Measurements from ENCODE around the gene CDC6. TPM values are rescaled to one million over a fixed set of nuclear protein-coding genes. Genes with fewer than 3 reads are reported as not detected.

The CDC6 gene
- total RNA-seq, 1 experiment from 2014 or later: 96.8 TPM

DNA sequence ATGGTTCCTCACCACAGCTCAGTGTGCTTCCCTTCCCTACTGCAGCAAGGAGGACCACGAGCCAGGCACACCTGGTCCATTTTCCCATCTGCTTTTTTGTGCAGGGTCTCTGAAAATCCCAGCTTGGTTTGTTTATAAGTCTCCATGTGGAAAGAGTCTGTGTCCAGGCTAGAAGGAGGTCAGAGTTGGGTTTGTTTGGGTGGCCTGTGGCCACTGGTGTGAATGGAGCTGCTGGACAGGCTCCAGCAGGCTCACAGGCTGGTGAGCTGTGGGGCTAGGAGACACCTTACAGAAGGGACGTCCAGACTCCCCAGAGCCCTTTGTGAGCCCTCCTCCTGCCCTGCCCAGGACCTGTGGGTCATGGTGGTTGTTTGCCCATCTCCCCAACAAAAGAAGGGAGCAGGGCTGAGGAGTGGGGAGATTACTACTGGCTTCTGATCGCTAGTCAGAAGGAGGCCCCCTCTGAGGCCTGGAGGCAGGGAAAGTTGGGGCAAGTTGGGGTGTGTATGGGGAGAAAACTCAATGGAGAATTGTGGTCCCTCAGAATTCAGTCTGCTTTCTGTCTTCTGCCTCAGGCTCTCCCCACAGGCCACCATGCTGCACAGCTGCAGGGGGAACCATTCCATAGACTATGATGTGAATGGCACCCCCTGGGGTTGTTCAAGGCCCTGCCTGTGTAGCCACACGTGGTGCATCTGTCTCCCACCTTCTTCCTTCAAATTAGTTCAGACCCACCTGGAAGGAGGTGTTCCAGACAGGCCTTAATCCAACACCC lies 25.4 kb downstream of the CDC6 start:
- TF ChIP-seq, protein P1, sequence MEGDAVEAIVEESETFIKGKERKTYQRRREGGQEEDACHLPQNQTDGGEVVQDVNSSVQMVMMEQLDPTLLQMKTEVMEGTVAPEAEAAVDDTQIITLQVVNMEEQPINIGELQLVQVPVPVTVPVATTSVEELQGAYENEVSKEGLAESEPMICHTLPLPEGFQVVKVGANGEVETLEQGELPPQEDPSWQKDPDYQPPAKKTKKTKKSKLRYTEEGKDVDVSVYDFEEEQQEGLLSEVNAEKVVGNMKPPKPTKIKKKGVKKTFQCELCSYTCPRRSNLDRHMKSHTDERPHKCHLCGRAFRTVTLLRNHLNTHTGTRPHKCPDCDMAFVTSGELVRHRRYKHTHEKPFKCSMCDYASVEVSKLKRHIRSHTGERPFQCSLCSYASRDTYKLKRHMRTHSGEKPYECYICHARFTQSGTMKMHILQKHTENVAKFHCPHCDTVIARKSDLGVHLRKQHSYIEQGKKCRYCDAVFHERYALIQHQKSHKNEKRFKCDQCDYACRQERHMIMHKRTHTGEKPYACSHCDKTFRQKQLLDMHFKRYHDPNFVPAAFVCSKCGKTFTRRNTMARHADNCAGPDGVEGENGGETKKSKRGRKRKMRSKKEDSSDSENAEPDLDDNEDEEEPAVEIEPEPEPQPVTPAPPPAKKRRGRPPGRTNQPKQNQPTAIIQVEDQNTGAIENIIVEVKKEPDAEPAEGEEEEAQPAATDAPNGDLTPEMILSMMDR (IDR thresholded peaks at IDR 0.05; ENCODE audit: unreplicated experiment): no peak
- H3K4me1 Mint-ChIP-seq (ENCODE audit: insufficient read depth, unreplicated experiment): peaks cover 64% of the 10 kb centered on the region
- DNase-seq (ENCODE audit: unreplicated experiment): no peak
- H3K9me3 Mint-ChIP-seq (ENCODE audit: unreplicated experiment): no peaks in the 10 kb centered on the region
- ChIA-PET POLR2A (interaction anchor here (0.6 to 1.5 kb wide), 2 partner anchors 18 to 1311 kb away, joined by 3 read pairs; no protein-coding TSS in a partner anchor), CTCF (interaction anchor here (2.9 to 19.0 kb wide), 2 partner anchors 10 to 44 kb away, joined by 14 to 396 read pairs; partner anchors contain the start of gene GJD3)
- H3K27me3 Mint-ChIP-seq (ENCODE audit: insufficient read depth, unreplicated experiment): no peaks in the 10 kb centered on the region
- intact Hi-C loops (cut with micrococcal nuclease): no loop called here
- no TSS peak for BruUV-seq (replicated peaks)
- no peak overlapping the region for H3K4me3 Mint-ChIP-seq (ENCODE audit: unreplicated experiment)
- no peak overlapping the region for H3K27ac Mint-ChIP-seq (ENCODE audit: low read depth, unreplicated experiment)
- H3K36me3 Mint-ChIP-seq (ENCODE audit: insufficient read depth, unreplicated experiment): peaks cover 7% of the 10 kb centered on the region

DNA sequence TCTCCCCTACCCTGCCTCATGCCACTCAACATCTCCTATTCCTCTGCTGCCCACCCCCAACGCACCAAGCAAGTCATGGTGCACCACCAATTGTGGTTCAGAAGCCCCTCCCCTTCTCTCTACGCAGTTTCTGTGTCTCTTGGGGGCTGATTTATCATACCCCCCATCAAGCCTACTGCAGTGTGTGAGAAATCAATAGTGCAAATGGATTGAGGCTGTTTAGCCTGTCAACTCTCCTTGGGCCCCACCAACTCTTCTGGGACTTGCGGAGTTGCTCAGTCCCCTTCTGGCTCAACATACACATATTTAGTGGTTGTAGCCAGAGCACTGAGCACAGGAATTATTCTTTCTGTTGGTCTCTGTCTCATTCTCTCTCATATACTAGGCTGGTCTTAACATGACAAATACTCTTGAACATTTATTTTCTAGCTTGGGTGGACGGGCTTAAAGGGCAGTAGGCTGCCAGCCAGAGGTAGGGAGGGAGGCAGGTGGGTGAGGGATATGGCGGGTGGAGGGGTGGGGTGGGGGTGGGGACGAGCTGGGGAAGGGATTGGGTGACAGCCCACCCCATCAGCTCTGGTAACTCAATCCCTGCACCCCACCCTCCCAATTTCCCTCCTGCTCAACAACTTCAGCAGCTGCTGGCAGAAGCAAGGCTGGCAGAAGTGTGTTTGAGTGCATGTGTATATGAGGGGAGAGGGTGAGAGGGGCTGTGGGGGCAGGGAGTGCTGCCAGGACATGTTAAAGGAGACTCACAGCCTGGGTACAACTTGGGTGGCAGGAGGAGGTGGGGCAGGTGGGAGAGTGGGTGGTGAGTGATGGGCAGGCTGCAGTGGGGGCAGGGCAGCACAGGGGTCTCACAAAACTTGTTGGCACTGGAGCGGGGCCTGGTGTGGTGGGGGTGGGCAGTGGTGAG lies 26.2 kb downstream of the CDC6 start:
- intact Hi-C loops (cut with micrococcal nuclease): no loop called here
- Mint-ChIP-seq H3K27ac (ENCODE audit: low read depth, unreplicated experiment) (peak overlapping the region; percentile 14), H3K4me1 (ENCODE audit: insufficient read depth, unreplicated experiment) (peaks cover 69% of the 10 kb centered on the region), H3K9me3 (ENCODE audit: unreplicated experiment) (no peaks in the 10 kb centered on the region), H3K36me3 (ENCODE audit: insufficient read depth, unreplicated experiment) (peaks cover 7% of the 10 kb centered on the region), H3K27me3 (ENCODE audit: insufficient read depth, unreplicated experiment) (no peaks in the 10 kb centered on the region), H3K4me3 (ENCODE audit: unreplicated experiment) (peak overlapping the region; percentile 3)
- no peak for DNase-seq (ENCODE audit: unreplicated experiment)
- TF ChIP-seq, protein P1 (IDR thresholded peaks at IDR 0.05; ENCODE audit: unreplicated experiment): no peak
- POLR2A ChIA-PET: interaction anchor here (0.8 to 4.3 kb wide), 4 partner anchors 17 to 213 kb away, joined by 3 to 24 read pairs (median 4); partner anchors contain the start of gene NR1D1
- CTCF ChIA-PET: interaction anchor here (2.9 to 19.0 kb wide), 2 partner anchors 11 to 44 kb away, joined by 14 to 396 read pairs; partner anchors contain the start of gene GJD3
- BruUV-seq (replicated peaks): no TSS peak

DNA sequence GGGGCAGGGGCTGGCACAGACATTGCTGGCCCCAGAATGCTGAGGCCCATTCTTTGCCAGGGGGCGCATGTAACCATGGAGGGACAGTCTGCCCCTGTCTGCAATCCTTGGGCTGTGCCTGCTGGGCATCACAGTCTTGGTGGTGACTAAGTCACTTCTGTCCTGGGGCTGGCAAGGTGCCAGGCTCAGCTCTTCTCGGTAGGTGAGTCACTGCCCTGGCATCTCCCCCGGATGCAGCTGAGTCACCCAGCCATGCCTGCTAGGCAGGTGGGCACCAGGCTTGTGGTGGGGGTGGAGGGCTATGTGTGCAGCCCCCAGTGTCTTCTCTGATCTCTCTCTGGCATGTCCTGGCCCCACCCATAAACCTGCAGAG lies 26.9 kb downstream of the CDC6 start:
- peak overlapping the region; percentile 14 for H3K27ac Mint-ChIP-seq (ENCODE audit: low read depth, unreplicated experiment)
- H3K36me3 Mint-ChIP-seq (ENCODE audit: insufficient read depth, unreplicated experiment): peaks cover 7% of the 10 kb centered on the region
- ChIA-PET POLR2A (interaction anchor here (0.8 to 4.3 kb wide), 5 partner anchors 10 to 214 kb away, joined by 3 to 24 read pairs (median 5); partner anchors contain the start of gene NR1D1), CTCF (interaction anchor here (2.9 to 19.0 kb wide), 2 partner anchors 12 to 43 kb away, joined by 14 to 396 read pairs; partner anchors contain the start of gene GJD3)
- TF ChIP-seq, protein P1 (IDR thresholded peaks at IDR 0.05; ENCODE audit: unreplicated experiment): no peak
- peak; percentile 98 for DNase-seq (ENCODE audit: unreplicated experiment)
- intact Hi-C loops (cut with micrococcal nuclease): no loop called here
- no TSS peak for BruUV-seq (replicated peaks)
- peak overlapping the region; percentile 3 for H3K4me3 Mint-ChIP-seq (ENCODE audit: unreplicated experiment)
- peaks cover 75% of the 10 kb centered on the region for H3K4me1 Mint-ChIP-seq (ENCODE audit: insufficient read depth, unreplicated experiment)
- H3K27me3 Mint-ChIP-seq (ENCODE audit: insufficient read depth, unreplicated experiment): no peaks in the 10 kb centered on the region
- H3K9me3 Mint-ChIP-seq (ENCODE audit: unreplicated experiment): no peaks in the 10 kb centered on the region

All from MCF 10A (cell line).